GM15510 (cell line): ENCODE results near the gene BCOR.

Source experiments
- POLR2A ChIP-seq: IDR thresholded peaks from 3 replicates; pipeline ENCODE4 v1.6.1; 2011; ENCODE audit warnings: borderline replicate concordance; ENCODE audit not compliant: insufficient read length; ENCODE audit errors: extremely low read depth

BCOR gene

GRCh38 chrX:40105835-40106675 is 8.3 kb upstream of the BCOR start:
- TF ChIP-seq POLR2A = no peak

- peak; percentile 26 for TF ChIP-seq POLR2A
Measured at GRCh38 chrX:40104985-40105834, 7.5 kb upstream of the BCOR start.

- no peak for TF ChIP-seq POLR2A
Measured at GRCh38 chrX:40104630-40104984, 6.8 kb upstream of the BCOR start.

GRCh38 chrX:40103565-40104323 is 6.0 kb upstream of the BCOR start:
- no peak for TF ChIP-seq POLR2A

GRCh38 chrX:40102393-40103381 is 4.9 kb upstream of the BCOR start:
- no peak for TF ChIP-seq POLR2A

- TF ChIP-seq POLR2A = no peak
Measured at GRCh38 chrX:40101430-40101802, 3.7 kb upstream of the BCOR start.

GRCh38 chrX:40100537-40101429 is 3.0 kb upstream of the BCOR start:
- TF ChIP-seq POLR2A = no peak

- TF ChIP-seq POLR2A = no peak
Measured at GRCh38 chrX:40100141-40100536, 2.4 kb upstream of the BCOR start.

- peak; percentile 13 for TF ChIP-seq POLR2A
Measured at GRCh38 chrX:40099055-40099958, 1.5 kb upstream of the BCOR start.

- peak; percentile 49 for TF ChIP-seq POLR2A
Measured at GRCh38 chrX:40098264-40099054, 701 bp upstream of the BCOR start.

GRCh38 chrX:40097141-40097503 is 636 bp downstream of the BCOR start:
- TF ChIP-seq POLR2A = no peak

GRCh38 chrX:40096395-40097091 is 1.2 kb downstream of the BCOR start:
- no peak for TF ChIP-seq POLR2A
